AG04449 (cell line): ENCODE measurements around the gene CFAP46.
"Not testable (repeated sequence)": the region's sequence is repeated elsewhere in the genome, so short reads cannot be mapped to it uniquely, and the experiment has no call there.

ENCODE experiments used
- CTCF ChIA-PET: fragments of 350-600 bp; formaldehyde crosslinking; extraction: SDS; loops from one replicate; lab custom pipeline; 2021; ENCODE audit warnings: antibody characterized with exemption; lab: Yijun Ruan, JAX
- POLR2A ChIA-PET: fragments of 400-600, 350-600 bp; formaldehyde crosslinking; extraction: SDS; loops from one replicate; lab custom pipeline; 2020; ENCODE audit warnings: antibody characterized with exemption, inconsistent platforms; lab: Yijun Ruan, JAX
- DNase-seq: peaks from one replicate; pipeline ENCODE4 v3.0.0-alpha.2; 2010; ENCODE audit warnings: low read depth, low spot score
- H3K4me3 ChIP-seq: 2 replicates; pipeline ENCODE4 v1.5.1; 2011; ENCODE audit warnings: low read depth, mild to moderate bottlenecking, control low read depth, low read length
- TF ChIP-seq, protein P1 (sequence below): IDR thresholded peaks from one replicate; pipeline ENCODE4 v1.5.1; 2011; ENCODE audit warnings: mild to moderate bottlenecking, moderate library complexity, low read length, control low read depth, inconsistent platforms; ENCODE audit not compliant: insufficient read depth; ENCODE audit errors: missing control alignments

CFAP46 gene

DNA sequence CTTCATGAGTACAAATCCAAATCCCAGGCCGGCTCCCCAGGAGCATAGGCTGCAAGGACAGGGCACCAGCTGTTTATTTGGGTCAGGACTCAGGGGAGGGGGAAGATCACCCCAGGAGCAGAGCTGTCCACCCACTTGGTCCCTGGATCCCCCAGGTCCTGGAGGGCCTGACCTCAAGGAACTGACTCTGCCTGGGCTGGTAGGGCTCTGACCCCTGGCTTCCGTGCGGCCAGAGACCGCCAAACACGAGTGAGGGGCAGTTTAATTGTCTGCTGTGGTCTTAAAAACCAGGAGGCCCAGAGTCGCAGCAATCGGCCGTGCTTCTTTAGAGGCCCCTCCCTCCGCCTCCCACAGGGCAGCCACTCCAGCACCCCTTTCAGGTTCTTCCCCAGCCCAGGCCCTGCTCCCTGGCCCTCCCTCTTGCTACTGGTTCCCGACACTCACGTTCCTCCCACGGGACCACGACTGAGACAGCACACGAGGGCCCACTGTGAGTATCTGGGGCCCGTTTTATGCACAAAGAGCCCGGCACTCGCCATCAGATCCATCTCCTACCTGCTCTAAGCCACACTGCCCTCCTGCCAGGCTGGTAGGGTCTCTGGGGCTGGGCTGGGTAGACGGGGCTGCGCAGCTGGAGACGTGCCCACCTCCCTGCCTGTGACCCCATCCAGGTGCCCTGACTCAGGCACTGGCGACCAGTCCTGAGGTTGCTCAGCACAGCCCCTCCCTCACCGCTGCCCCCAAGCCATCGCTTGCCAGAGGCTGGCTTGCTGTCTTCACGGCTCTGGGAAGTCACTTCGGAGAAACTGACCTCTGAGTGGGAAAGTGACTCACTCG is 30.0 kb upstream of the CFAP46 start:
- H3K4me3 ChIP-seq: no peak overlapping the region
- no peak for DNase-seq
- ChIA-PET POLR2A (no interaction called here), CTCF (no interaction called here)
- TF ChIP-seq, protein P1, sequence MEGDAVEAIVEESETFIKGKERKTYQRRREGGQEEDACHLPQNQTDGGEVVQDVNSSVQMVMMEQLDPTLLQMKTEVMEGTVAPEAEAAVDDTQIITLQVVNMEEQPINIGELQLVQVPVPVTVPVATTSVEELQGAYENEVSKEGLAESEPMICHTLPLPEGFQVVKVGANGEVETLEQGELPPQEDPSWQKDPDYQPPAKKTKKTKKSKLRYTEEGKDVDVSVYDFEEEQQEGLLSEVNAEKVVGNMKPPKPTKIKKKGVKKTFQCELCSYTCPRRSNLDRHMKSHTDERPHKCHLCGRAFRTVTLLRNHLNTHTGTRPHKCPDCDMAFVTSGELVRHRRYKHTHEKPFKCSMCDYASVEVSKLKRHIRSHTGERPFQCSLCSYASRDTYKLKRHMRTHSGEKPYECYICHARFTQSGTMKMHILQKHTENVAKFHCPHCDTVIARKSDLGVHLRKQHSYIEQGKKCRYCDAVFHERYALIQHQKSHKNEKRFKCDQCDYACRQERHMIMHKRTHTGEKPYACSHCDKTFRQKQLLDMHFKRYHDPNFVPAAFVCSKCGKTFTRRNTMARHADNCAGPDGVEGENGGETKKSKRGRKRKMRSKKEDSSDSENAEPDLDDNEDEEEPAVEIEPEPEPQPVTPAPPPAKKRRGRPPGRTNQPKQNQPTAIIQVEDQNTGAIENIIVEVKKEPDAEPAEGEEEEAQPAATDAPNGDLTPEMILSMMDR: no peak

DNA sequence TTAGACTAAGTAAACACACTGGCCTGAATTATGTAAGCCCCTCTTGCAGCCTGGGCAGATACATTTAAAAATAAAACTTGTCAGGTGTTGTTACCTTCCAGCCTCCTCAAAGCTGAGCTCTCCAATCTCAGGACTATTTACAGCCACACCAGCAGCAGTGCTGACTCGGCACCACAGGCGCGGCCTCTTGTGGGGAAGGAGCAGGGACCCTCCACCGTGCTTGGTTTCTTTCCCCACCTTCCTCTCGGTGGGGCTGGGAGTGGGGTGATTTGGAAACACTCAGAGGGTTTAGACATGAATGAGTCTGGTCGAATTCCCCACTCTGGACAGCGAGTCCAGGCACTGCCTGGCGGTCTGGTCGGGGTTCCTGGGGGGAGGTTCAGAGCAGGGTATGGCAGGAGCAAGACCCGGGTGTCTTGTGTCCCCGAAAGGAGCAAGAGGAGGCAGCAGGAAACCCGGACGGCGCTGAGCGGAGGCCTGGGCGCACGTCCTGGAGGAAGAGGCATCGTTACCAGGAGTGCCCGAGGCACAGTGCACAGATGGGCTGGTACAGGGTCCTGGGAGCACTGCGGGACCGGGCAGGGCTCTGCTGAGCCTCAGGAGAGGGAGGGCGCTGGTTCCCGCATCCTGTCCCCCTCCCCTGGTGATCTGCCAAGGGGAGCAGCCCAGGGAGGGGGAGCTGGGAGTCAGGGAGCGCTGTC is 29.2 kb upstream of the CFAP46 start:
- DNase-seq: no peak
- H3K4me3 ChIP-seq: no peak overlapping the region
- ChIA-PET POLR2A (no interaction called here), CTCF (no interaction called here)
- TF ChIP-seq, protein P1: no peak

DNA sequence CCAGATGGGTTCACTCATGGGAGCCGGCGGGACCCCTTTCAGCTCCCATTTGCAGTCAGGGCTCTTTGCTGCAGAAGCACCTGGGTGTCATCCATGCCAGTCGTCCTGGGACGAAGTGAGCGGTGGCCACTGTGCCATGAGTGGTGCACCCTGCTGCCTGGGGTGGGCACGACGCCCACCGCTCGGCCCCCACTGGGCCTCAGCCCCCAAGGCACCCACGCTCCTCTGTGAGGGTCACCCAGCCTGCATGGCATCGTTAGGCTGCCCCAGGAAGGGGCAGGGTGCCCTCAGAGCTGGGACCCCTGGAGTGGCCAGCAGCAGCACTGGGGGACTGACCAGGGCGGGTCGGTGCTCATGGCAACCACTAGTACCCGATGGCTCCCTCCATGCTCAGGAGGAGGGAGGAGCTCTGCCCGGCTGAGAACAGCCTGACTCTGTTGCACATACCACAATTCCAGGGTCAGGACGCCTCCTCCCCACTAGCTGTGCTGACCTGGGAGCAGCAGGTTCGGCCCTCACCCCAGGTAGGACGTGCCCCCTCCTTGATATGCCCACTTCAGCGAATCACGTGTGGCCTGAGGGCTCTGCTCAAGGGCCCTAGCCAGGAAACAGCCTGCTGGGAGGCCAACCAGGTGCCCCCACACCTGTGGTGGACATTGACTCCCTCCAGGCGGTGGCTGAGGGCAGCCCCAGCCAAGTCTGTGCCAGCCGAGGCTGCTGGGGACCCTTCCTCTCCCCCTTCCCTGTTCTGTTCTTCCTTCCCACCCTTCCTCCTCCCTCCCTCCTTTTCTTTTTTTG is 28.5 kb upstream of the CFAP46 start:
- no peak overlapping the region for H3K4me3 ChIP-seq
- ChIA-PET POLR2A (no interaction called here), CTCF (no interaction called here)
- DNase-seq: no peak
- TF ChIP-seq, protein P1: no peak

DNA sequence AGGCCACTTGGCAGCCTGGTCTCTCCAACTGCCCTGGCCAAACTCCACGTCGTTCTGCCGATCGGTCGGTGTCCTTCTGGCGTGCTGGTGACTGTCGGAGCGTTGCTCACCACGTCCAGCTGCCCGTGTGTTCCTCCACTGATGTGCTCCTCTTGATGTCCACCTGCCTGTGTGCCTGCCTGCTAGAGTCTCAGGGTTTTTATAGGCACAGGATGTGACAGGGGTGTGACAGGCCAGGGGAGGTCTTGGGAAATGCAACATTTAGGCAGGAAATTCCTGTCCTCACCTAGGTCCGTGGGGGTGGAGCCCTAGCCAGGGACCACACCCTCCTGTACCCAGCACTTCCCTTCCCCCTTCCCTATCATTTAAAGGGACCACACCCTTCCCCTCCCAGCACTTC is 25.2 kb upstream of the CFAP46 start:
- TF ChIP-seq, protein P1: no peak
- H3K4me3 ChIP-seq: no peak overlapping the region
- POLR2A ChIA-PET: no interaction called here
- CTCF ChIA-PET: no interaction called here
- no peak for DNase-seq

DNA sequence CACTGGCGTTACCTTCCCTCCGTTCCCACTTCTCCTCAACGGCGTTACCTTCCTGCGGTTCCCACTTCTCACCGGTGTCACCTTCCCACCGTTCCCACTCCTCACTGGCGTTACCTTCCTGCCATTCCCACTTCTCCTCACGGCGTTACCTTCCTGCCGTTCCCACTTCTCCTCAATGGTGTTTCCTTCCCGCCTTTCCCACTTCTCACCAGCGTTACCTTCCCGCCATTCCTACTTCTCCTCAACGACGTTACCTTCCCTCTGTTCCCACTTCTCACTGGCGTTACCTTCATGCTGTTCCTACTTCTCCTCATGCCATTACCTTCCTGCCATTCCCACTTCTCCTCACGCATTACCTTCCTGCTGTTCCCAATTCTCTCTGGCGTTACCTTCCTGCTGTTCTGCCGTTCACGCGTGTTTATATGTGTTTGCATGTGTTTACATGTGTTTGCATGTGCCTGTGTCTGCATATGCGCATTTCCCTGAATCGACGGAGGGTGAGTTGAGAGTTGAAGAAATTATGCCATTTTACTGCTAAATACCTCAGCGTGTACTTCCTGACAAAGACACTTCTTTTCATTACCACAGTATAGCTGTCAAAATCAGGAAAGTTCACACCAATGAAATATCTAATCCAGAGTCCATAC is 23.2 kb upstream of the CFAP46 start:
- TF ChIP-seq, protein P1: no peak
- POLR2A ChIA-PET: no interaction called here
- no peak for DNase-seq
- CTCF ChIA-PET: no interaction called here
- no peak overlapping the region for H3K4me3 ChIP-seq

DNA sequence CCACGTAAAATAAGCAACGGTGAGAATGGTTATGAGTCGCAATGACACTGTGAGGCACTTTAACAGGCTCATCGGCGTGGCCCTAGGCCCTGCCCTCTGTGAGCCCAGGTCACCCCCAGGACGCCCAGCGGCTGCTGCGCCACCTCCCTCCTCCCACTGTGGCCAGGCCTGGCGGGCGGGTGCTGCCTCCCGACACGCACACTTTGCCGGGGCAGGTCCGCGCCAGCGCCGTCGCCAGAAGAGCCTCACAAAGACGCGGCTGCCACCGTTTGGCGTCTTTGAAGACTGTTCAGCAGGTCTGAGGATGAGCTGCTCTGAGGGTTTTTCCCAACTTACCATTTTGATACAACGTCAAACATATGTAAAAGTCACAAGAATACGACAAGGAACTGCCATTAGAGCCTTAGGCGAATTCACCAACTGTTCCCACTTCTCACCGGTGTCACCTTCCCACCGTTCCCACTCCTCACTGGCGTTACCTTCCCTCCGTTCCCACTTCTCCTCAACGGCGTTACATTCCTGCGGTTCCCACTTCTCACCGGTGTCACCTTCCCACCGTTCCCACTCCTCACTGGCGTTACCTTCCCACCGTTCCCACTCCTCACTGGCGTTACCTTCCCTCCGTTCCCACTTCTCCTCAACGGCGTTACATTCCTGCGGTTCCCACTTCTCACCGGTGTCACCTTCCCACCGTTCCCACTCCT is 22.5 kb upstream of the CFAP46 start:
- DNase-seq, H3K4me3 ChIP-seq, CTCF ChIA-PET, POLR2A ChIA-PET: not testable (repeated sequence)
